HL-60 (cell line): ENCODE results near the gene OR1K1.

Experiments used
- GABPA ChIP-seq: IDR thresholded peaks from 2 replicates; pipeline ENCODE4 v1.6.1; 2012; ENCODE audit warnings: low read depth
- POLR2AphosphoS5 ChIP-seq: IDR thresholded peaks from 2 replicates; pipeline ENCODE4 v1.6.1; 2012; ENCODE audit warnings: low read depth
- SPI1 ChIP-seq: IDR thresholded peaks from 2 replicates; pipeline ENCODE4 v1.6.1; 2012; ENCODE audit warnings: low read depth, mild to moderate bottlenecking, borderline replicate concordance
- TF ChIP-seq, protein P1 (sequence below): IDR thresholded peaks from one replicate; pipeline ENCODE4 v1.5.1; 2011; ENCODE audit warnings: low read length, control low read depth, inconsistent platforms; ENCODE audit not compliant: insufficient read depth
- TF ChIP-seq, protein P2 (sequence below): IDR thresholded peaks from 2 replicates; pipeline ENCODE4 v1.6.1; 2012; ENCODE audit warnings: low read depth; ENCODE audit not compliant: insufficient replicate concordance

DNA sequence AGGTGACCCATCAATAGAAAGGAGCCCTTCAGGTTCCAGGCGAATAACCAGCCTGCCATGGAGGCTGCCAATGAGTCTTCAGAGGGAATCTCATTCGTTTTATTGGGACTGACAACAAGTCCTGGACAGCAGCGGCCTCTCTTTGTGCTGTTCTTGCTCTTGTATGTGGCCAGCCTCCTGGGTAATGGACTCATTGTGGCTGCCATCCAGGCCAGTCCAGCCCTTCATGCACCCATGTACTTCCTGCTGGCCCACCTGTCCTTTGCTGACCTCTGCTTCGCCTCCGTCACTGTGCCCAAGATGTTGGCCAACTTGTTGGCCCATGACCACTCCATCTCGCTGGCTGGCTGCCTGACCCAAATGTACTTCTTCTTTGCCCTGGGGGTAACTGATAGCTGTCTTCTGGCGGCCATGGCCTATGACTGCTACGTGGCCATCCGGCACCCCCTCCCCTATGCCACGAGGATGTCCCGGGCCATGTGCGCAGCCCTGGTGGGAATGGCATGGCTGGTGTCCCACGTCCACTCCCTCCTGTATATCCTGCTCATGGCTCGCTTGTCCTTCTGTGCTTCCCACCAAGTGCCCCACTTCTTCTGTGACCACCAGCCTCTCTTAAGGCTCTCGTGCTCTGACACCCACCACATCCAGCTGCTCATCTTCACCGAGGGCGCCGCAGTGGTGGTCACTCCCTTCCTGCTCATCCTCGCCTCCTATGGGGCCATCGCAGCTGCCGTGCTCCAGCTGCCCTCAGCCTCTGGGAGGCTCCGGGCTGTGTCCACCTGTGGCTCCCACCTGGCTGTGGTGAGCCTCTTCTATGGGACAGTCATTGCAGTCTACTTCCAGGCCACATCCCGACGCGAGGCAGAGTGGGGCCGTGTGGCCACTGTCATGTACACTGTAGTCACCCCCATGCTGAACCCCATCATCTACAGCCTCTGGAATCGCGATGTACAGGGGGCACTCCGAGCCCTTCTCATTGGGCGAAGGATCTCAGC is at the start of gene OR1K1:
- TF ChIP-seq POLR2AphosphoS5 (no peak), GABPA (no peak), SPI1 (no peak)
- TF ChIP-seq, protein P1, sequence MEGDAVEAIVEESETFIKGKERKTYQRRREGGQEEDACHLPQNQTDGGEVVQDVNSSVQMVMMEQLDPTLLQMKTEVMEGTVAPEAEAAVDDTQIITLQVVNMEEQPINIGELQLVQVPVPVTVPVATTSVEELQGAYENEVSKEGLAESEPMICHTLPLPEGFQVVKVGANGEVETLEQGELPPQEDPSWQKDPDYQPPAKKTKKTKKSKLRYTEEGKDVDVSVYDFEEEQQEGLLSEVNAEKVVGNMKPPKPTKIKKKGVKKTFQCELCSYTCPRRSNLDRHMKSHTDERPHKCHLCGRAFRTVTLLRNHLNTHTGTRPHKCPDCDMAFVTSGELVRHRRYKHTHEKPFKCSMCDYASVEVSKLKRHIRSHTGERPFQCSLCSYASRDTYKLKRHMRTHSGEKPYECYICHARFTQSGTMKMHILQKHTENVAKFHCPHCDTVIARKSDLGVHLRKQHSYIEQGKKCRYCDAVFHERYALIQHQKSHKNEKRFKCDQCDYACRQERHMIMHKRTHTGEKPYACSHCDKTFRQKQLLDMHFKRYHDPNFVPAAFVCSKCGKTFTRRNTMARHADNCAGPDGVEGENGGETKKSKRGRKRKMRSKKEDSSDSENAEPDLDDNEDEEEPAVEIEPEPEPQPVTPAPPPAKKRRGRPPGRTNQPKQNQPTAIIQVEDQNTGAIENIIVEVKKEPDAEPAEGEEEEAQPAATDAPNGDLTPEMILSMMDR = no peak
- TF ChIP-seq, protein P2, sequence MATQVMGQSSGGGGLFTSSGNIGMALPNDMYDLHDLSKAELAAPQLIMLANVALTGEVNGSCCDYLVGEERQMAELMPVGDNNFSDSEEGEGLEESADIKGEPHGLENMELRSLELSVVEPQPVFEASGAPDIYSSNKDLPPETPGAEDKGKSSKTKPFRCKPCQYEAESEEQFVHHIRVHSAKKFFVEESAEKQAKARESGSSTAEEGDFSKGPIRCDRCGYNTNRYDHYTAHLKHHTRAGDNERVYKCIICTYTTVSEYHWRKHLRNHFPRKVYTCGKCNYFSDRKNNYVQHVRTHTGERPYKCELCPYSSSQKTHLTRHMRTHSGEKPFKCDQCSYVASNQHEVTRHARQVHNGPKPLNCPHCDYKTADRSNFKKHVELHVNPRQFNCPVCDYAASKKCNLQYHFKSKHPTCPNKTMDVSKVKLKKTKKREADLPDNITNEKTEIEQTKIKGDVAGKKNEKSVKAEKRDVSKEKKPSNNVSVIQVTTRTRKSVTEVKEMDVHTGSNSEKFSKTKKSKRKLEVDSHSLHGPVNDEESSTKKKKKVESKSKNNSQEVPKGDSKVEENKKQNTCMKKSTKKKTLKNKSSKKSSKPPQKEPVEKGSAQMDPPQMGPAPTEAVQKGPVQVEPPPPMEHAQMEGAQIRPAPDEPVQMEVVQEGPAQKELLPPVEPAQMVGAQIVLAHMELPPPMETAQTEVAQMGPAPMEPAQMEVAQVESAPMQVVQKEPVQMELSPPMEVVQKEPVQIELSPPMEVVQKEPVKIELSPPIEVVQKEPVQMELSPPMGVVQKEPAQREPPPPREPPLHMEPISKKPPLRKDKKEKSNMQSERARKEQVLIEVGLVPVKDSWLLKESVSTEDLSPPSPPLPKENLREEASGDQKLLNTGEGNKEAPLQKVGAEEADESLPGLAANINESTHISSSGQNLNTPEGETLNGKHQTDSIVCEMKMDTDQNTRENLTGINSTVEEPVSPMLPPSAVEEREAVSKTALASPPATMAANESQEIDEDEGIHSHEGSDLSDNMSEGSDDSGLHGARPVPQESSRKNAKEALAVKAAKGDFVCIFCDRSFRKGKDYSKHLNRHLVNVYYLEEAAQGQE = no peak
